Stimulated activated naive CD8-positive, alpha-beta T cell treated with anti-CD3 and anti-CD28 coated beads, Interleukin-15, amount 100 ng/mL, for 72 hours (primary cell): ENCODE data around the gene RPS29.
"Not testable (repeated sequence)": the region's sequence is repeated elsewhere in the genome, so short reads cannot be mapped to it uniquely, and the experiment has no call there.

Source experiments
- ATAC-seq: fragments of 150-1000 bp; cut with Tn5 transposase; 2 replicates; pipeline ENCODE4 v1.10.0; 2021; ENCODE audit warnings: mild to moderate bottlenecking, moderate library complexity
- DNase-seq, 2 donors: peaks; one replicate each; pipeline ENCODE4 v3.0.0; 2021 to 2022
- H3K27ac Mint-ChIP-seq, 2 donors: one replicate each; pipeline ENCODE4 v1.8.0; 2022; ENCODE audit warnings: mild to moderate bottlenecking in 2 of 2, mixed read lengths in 2 of 2, moderate library complexity in 2 of 2
- H3K27me3 Mint-ChIP-seq: one replicate; pipeline ENCODE4 v1.8.0; 2022; ENCODE audit warnings: mixed read lengths
- H3K4me1 Mint-ChIP-seq: one replicate; pipeline ENCODE4 v1.8.0; 2022; ENCODE audit warnings: mild to moderate bottlenecking, mixed read lengths
- H3K4me3 Mint-ChIP-seq, 2 donors: one replicate each; pipeline ENCODE4 v1.8.0; 2022; ENCODE audit warnings: mild to moderate bottlenecking in 2 of 2, mixed read lengths in 2 of 2, moderate library complexity in 1 of 2
- H3K9me3 Mint-ChIP-seq, 2 donors: one replicate each; pipeline ENCODE4 v1.8.0; 2022; ENCODE audit warnings: mixed read lengths in 2 of 2

The RPS29 gene

GRCh38 chr14:49585803-49586672, at the start of gene RPS29:
Gene RPS29 (minus strand): TSS chr14:49586380. CDS start chr14:49586346, 34 bp downstream.
- peak; percentile 99 for DNase-seq
- H3K4me1 Mint-ChIP-seq = peaks cover 36% of the 10 kb centered on the region

GRCh38 chr14:49634547-49635334, 48.6 kb upstream of the RPS29 start, which contains the start of gene DNAAF2:
Gene DNAAF2 (minus strand): TSS chr14:49635244. CDS start chr14:49635149, 95 bp downstream.
- peak within 1 kb of the TSS; percentile 95 to 100 for H3K4me3 Mint-ChIP-seq
- H3K4me1 Mint-ChIP-seq = peaks cover 59% of the 10 kb centered on the region
- H3K27me3 Mint-ChIP-seq = no peaks in the 10 kb centered on the region
- H3K9me3 Mint-ChIP-seq = no peaks in the 10 kb centered on the region
- H3K27ac Mint-ChIP-seq = peak within 1 kb of the TSS; percentile 98 to 99
- DNase-seq = peak; percentile 46 to 70
- ATAC-seq = peak; percentile 69

More at GRCh38 chr14:49585803-49586672, at the start of gene RPS29:
- no peaks in the 10 kb centered on the region for H3K9me3 Mint-ChIP-seq
- H3K27ac Mint-ChIP-seq = peak within 1 kb of the TSS; percentile 98 to 100
- ATAC-seq = peak; percentile 92
- H3K27me3 Mint-ChIP-seq = no peaks in the 10 kb centered on the region
- H3K4me3 Mint-ChIP-seq = peak within 1 kb of the TSS; percentile 93 to 96

GRCh38 chr14:49633640-49634546, 47.7 kb upstream of the RPS29 start:
- H3K9me3 Mint-ChIP-seq = no peaks in the 10 kb centered on the region
- DNase-seq (peak; percentile 96 to 97), ATAC-seq (peak; percentile 90)
- H3K27me3 Mint-ChIP-seq = no peaks in the 10 kb centered on the region
- H3K27ac Mint-ChIP-seq = peak overlapping the region; percentile 95 to 99
- peaks cover 65% of the 10 kb centered on the region for H3K4me1 Mint-ChIP-seq
- H3K4me3 Mint-ChIP-seq = peak overlapping the region; percentile 92 to 95

- peak overlapping the region; percentile 34 to 52 for H3K27ac Mint-ChIP-seq
- peak overlapping the region; percentile 57 to 93 for H3K4me3 Mint-ChIP-seq
- H3K4me1 Mint-ChIP-seq = peaks cover 50% of the 10 kb centered on the region
- ATAC-seq = peak; percentile 13
- H3K9me3 Mint-ChIP-seq = no peaks in the 10 kb centered on the region
- H3K27me3 Mint-ChIP-seq = no peaks in the 10 kb centered on the region
- DNase-seq = no peak
Measured at GRCh38 chr14:49623941-49624839, 38.0 kb upstream of the RPS29 start.

- no peaks in the 10 kb centered on the region for H3K27me3 Mint-ChIP-seq
- no peak overlapping the region for H3K27ac Mint-ChIP-seq
- peaks cover 50% of the 10 kb centered on the region for H3K4me1 Mint-ChIP-seq
- DNase-seq = no peak
- H3K4me3 Mint-ChIP-seq = peak overlapping the region; percentile 57 to 93
- H3K9me3 Mint-ChIP-seq = no peaks in the 10 kb centered on the region
- no peak for ATAC-seq
Measured at GRCh38 chr14:49623387-49623786, 37.2 kb upstream of the RPS29 start.

GRCh38 chr14:49622022-49622607, 35.9 kb upstream of the RPS29 start:
- Mint-ChIP-seq H3K9me3 (no peaks in the 10 kb centered on the region), H3K27ac (peak overlapping the region; percentile 78 to 99), H3K27me3 (no peaks in the 10 kb centered on the region), H3K4me1 (peaks cover 54% of the 10 kb centered on the region), H3K4me3 (peak overlapping the region; percentile 93 to 96)
- DNase-seq = no peak
- no peak for ATAC-seq

- no peaks in the 10 kb centered on the region for H3K27me3 Mint-ChIP-seq
- peak in 1 of 2 donors; percentile 76 for DNase-seq
- H3K4me3 Mint-ChIP-seq = peak overlapping the region; percentile 93 to 96
- H3K4me1 Mint-ChIP-seq = peaks cover 52% of the 10 kb centered on the region
- H3K27ac Mint-ChIP-seq = peak overlapping the region; percentile 78 to 99
- H3K9me3 Mint-ChIP-seq = no peaks in the 10 kb centered on the region
- peak; percentile 48 for ATAC-seq
Measured at GRCh38 chr14:49621114-49621881, 35.1 kb upstream of the RPS29 start.

- Mint-ChIP-seq H3K4me3 (peak within 1 kb of the TSS; percentile 93 to 96), H3K9me3 (no peaks in the 10 kb centered on the region), H3K27ac (peak within 1 kb of the TSS; percentile 99), H3K4me1 (peaks cover 48% of the 10 kb centered on the region), H3K27me3 (no peaks in the 10 kb centered on the region)
- DNase-seq (peak; percentile 95 to 97), ATAC-seq (peak; percentile 91)
Measured at GRCh38 chr14:49620182-49621113, 34.3 kb upstream of the RPS29 start, which contains the start of the genes MGAT2 and RPL36AL. Gene MGAT2 (plus strand): TSS chr14:49620799. CDS start chr14:49621269, 470 bp downstream. Gene RPL36AL (minus strand): TSS chr14:49620626. CDS start chr14:49619104, 1,522 bp downstream.

- Mint-ChIP-seq H3K9me3 (no peaks in the 10 kb centered on the region), H3K4me3 (peak overlapping the region; percentile 93 to 96), H3K4me1 (peaks cover 47% of the 10 kb centered on the region), H3K27me3 (no peaks in the 10 kb centered on the region), H3K27ac (peak overlapping the region; percentile 99)
- ATAC-seq (no peak), DNase-seq (no peak)
Measured at GRCh38 chr14:49619730-49620129, 33.5 kb upstream of the RPS29 start.

- not testable (repeated sequence) for H3K9me3 Mint-ChIP-seq, H3K27me3 Mint-ChIP-seq, ATAC-seq, DNase-seq
- peaks cover 46% of the 10 kb centered on the region for H3K4me1 Mint-ChIP-seq
- peak overlapping the region; percentile 93 to 96 for H3K4me3 Mint-ChIP-seq
- H3K27ac Mint-ChIP-seq = peak overlapping the region; percentile 59 to 99
Measured at GRCh38 chr14:49619273-49619672, 33.1 kb upstream of the RPS29 start.

- Mint-ChIP-seq H3K27me3 (no peaks in the 10 kb centered on the region), H3K27ac (peak overlapping the region in 1 of 2 donors; percentile 54), H3K4me3 (peak overlapping the region in 1 of 2 donors; percentile 33), H3K4me1 (peaks cover 36% of the 10 kb centered on the region), H3K9me3 (no peaks in the 10 kb centered on the region)
- DNase-seq (no peak), ATAC-seq (no peak)
Measured at GRCh38 chr14:49617852-49618519, 31.8 kb upstream of the RPS29 start.

GRCh38 chr14:49615776-49616175, 29.6 kb upstream of the RPS29 start:
- H3K9me3 Mint-ChIP-seq = no peaks in the 10 kb centered on the region
- DNase-seq (no peak), ATAC-seq (no peak)
- no peak overlapping the region for H3K4me3 Mint-ChIP-seq
- peaks cover 33% of the 10 kb centered on the region for H3K4me1 Mint-ChIP-seq
- no peaks in the 10 kb centered on the region for H3K27me3 Mint-ChIP-seq
- H3K27ac Mint-ChIP-seq = no peak overlapping the region
